Neural progenitor cell (in vitro differentiated cells): ENCODE data around the gene STPG1. TPM values are rescaled to one million over a fixed set of nuclear protein-coding genes. Genes with fewer than 3 reads are reported as not detected.
A peak's percentile ranks its signal among the peaks of the same experiment; 100 is the strongest.

ENCODE experiments used
- DNase-seq: peaks from one replicate; pipeline ENCODE4 v3.0.0-alpha.2; 2016; ENCODE audit warnings: low spot score
- H2AFZ ChIP-seq: fragments of 200-600 bp; sonication (generic); replicated peaks from 2 replicates; pipeline ENCODE4 v1.6.1; 2016; ENCODE audit warnings: antibody characterized with exemption
- H3F3A ChIP-seq: fragments of 200-600 bp; sonication (generic); 2 replicates; pipeline ENCODE4 v1.6.1; 2016; ENCODE audit warnings: antibody characterized with exemption, low read depth
- H3K27ac ChIP-seq: fragments of 200-600 bp; sonication (generic); 2 replicates; pipeline ENCODE4 v1.5.1; 2016; ENCODE audit warnings: mild to moderate bottlenecking
- H3K27me3 ChIP-seq: fragments of 200-600 bp; sonication (generic); 2 replicates; pipeline ENCODE4 v1.6.1; 2016; ENCODE audit warnings: mild to moderate bottlenecking, moderate library complexity
- H3K36me3 ChIP-seq: fragments of 200-600 bp; sonication (generic); 2 replicates; pipeline ENCODE4 v1.5.1; 2016
- H3K4me1 ChIP-seq: fragments of 200-600 bp; sonication (generic); 2 replicates; pipeline ENCODE4 v1.6.1; 2016; ENCODE audit warnings: mixed run types
- H3K4me2 ChIP-seq: fragments of 200-600 bp; sonication (generic); 2 replicates; pipeline ENCODE4 v1.6.1; 2016
- H3K4me3 ChIP-seq: fragments of 200-600 bp; sonication (generic); 2 replicates; pipeline ENCODE4 v1.5.1; 2016
- H3K79me2 ChIP-seq: fragments of 200-600 bp; sonication (generic); 2 replicates; pipeline ENCODE4 v1.6.1; 2016; ENCODE audit warnings: low read depth
- H3K9ac ChIP-seq: fragments of 200-600 bp; sonication (generic); 2 replicates; pipeline ENCODE4 v1.6.1; 2016
- H3K9me3 ChIP-seq: fragments of 200-600 bp; sonication (generic); 2 replicates; pipeline ENCODE4 v1.5.1; 2016; ENCODE audit warnings: low read depth
- H4K20me1 ChIP-seq: fragments of 200-600 bp; sonication (generic); 2 replicates; pipeline ENCODE4 v1.6.1; 2016; ENCODE audit warnings: low read depth
- H3K27ac Mint-ChIP-seq: 3 replicates; pipeline ENCODE4 v1.8.0; 2021; ENCODE audit warnings: mixed read lengths
- H3K27me3 Mint-ChIP-seq: 2 replicates; pipeline ENCODE4 v1.8.0; 2022; ENCODE audit warnings: low read depth, mild to moderate bottlenecking, inconsistent platforms, moderate library complexity, mixed read lengths; ENCODE audit not compliant: insufficient read depth
- H3K36me3 Mint-ChIP-seq: 3 replicates; pipeline ENCODE4 v1.8.0; 2021; ENCODE audit warnings: mixed read lengths
- H3K4me1 Mint-ChIP-seq: 3 replicates; pipeline ENCODE4 v1.8.0; 2021; ENCODE audit warnings: mixed read lengths
- H3K4me3 Mint-ChIP-seq: 3 replicates; pipeline ENCODE4 v1.8.0; 2021; ENCODE audit warnings: mild to moderate bottlenecking, moderate library complexity, mixed read lengths
- H3K9me3 Mint-ChIP-seq: 3 replicates; pipeline ENCODE4 v1.8.0; 2020; ENCODE audit warnings: mixed read lengths
- EZH2 ChIP-seq: fragments of 200-600 bp; sonication (generic); IDR thresholded peaks from 2 replicates; pipeline ENCODE4 v1.6.1; 2017; ENCODE audit warnings: antibody characterized with exemption, mild to moderate bottlenecking, moderate library complexity
- EZH2phosphoT487 ChIP-seq: fragments of 200-600 bp; sonication (generic); IDR thresholded peaks from 2 replicates; pipeline ENCODE4 v1.6.1; 2017; ENCODE audit warnings: antibody characterized with exemption
- total RNA-seq: library from RNA; depleted of rRNA; stranded (reverse); fragments of >200 nt; gene quantifications from 2 replicates; pipeline ENCODE4 v1.2.3, GENCODE V29; 2015; ENCODE audit warnings: low replicate concordance
- TF ChIP-seq, protein P1 (sequence below): fragments of 200-600 bp; sonication (generic); IDR thresholded peaks from 2 replicates; pipeline ENCODE4 v1.5.1; 2017; ENCODE audit warnings: antibody characterized with exemption, mild to moderate bottlenecking

Gene STPG1
- total RNA-seq, 1 donor from 2014 or later: 15.9 TPM

DNA sequence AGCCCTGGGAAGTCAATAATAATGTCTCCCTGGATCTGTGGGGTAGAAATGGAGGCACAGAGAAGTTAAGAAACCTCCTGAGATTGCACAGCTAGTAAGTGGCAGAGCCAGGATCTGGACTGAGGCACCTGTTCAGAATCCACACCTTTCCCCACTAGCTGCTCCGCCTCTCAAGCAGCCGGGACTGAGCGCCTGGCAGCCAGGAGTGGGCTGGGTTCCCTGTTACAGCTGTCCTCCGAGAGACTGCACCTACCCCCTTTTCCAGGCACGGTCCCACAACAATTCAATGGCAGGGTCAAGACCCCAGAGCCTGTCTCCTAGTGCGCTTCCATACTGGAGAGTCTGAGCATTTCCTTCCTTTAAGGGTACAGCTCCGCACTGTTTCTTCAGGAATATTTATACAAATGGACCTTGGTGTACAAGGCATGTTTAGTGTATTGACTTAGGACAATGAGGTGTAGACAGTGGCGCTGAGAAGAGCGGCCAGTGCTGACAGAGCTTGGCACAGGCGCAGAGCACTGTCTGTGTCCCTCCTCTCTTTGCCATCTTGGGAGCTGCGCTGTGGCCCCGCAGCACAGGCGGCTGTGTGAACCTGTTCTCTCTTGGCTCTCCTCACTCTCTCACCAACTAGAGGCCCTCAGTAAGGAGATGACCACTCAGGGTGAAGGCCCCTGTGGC lies 70.0 kb downstream of the STPG1 start:
- Histone ChIP-seq H3F3A (no peaks in the 10 kb centered on the region), H3K9ac (no peak overlapping the region), H3K36me3 (no peaks in the 10 kb centered on the region), H3K4me3 (no peak overlapping the region), H2AFZ (no peak overlapping the region), H4K20me1 (no peaks in the 10 kb centered on the region), H3K4me2 (no peak overlapping the region), H3K27me3 (no peaks in the 10 kb centered on the region), H3K4me1 (peaks cover 36% of the 10 kb centered on the region), H3K9me3 (no peaks in the 10 kb centered on the region), H3K79me2 (no peaks in the 10 kb centered on the region), H3K27ac (no peak overlapping the region)
- Mint-ChIP-seq H3K9me3 (no peaks in the 10 kb centered on the region), H3K27ac (no peak overlapping the region), H3K4me1 (peaks cover 47% of the 10 kb centered on the region), H3K36me3 (no peaks in the 10 kb centered on the region), H3K4me3 (no peak overlapping the region), H3K27me3 (peaks cover 15% of the 10 kb centered on the region)
- TF ChIP-seq EZH2phosphoT487: no peak
- TF ChIP-seq, protein P1, sequence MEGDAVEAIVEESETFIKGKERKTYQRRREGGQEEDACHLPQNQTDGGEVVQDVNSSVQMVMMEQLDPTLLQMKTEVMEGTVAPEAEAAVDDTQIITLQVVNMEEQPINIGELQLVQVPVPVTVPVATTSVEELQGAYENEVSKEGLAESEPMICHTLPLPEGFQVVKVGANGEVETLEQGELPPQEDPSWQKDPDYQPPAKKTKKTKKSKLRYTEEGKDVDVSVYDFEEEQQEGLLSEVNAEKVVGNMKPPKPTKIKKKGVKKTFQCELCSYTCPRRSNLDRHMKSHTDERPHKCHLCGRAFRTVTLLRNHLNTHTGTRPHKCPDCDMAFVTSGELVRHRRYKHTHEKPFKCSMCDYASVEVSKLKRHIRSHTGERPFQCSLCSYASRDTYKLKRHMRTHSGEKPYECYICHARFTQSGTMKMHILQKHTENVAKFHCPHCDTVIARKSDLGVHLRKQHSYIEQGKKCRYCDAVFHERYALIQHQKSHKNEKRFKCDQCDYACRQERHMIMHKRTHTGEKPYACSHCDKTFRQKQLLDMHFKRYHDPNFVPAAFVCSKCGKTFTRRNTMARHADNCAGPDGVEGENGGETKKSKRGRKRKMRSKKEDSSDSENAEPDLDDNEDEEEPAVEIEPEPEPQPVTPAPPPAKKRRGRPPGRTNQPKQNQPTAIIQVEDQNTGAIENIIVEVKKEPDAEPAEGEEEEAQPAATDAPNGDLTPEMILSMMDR: no peak
- no peak for TF ChIP-seq EZH2
- no peak for DNase-seq

DNA sequence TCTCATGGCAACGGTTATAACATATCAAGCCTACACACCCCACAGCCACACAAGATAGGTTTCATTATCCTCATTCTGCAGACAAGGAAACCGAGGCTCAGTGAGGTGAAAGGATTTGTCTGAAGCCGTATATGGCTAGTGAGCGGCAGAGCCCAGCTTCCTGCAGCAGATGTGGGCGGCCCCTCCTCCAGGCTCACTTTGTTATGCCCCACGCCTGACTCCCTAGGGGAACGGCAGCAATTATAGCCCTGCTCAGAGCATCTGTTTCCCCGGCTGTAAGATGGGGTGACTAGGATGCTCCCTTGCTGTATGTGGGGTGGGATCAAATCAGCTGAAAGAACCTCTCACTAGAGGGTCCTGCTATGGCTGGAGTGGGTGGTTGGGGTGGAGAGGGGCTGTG lies 72.3 kb downstream of the STPG1 start:
- Histone ChIP-seq H3K27ac (no peak overlapping the region), H3K9me3 (no peaks in the 10 kb centered on the region), H3K36me3 (no peaks in the 10 kb centered on the region), H3K4me1 (peaks cover 21% of the 10 kb centered on the region), H3K79me2 (no peaks in the 10 kb centered on the region), H4K20me1 (no peaks in the 10 kb centered on the region), H3K4me2 (no peak overlapping the region), H3F3A (no peaks in the 10 kb centered on the region), H3K27me3 (no peaks in the 10 kb centered on the region), H3K9ac (no peak overlapping the region), H2AFZ (no peak overlapping the region), H3K4me3 (no peak overlapping the region)
- peaks cover 17% of the 10 kb centered on the region for H3K27me3 Mint-ChIP-seq
- no peak overlapping the region for H3K4me3 Mint-ChIP-seq
- H3K27ac Mint-ChIP-seq: no peak overlapping the region
- peaks cover 49% of the 10 kb centered on the region for H3K4me1 Mint-ChIP-seq
- no peaks in the 10 kb centered on the region for H3K9me3 Mint-ChIP-seq
- no peaks in the 10 kb centered on the region for H3K36me3 Mint-ChIP-seq
- no peak for TF ChIP-seq EZH2
- TF ChIP-seq, protein P1: no peak
- DNase-seq: no peak

DNA sequence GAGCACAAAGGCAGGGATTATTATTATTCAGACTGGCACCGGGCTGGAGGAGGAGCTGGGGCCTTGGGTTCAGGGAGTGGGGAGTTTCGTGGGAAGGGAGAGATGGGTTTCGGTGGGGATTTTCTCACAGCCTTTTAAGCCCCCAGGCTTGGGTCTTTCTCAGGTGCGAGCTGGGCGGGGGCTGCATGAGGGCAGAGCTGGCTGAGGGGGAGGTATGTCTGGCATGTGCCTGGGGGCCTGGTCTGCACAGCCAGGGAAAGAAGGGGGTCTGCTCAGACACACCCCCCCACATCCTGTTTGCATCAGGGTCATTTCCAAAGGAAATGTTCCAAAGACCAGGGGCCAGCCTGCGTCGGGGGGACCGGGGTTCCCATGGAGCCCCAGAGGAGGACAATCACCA lies 72.8 kb downstream of the STPG1 start:
- peaks cover 51% of the 10 kb centered on the region for H3K4me1 Mint-ChIP-seq

More for the DNA sequence above, 72.8 kb downstream of the STPG1 start:
- Histone ChIP-seq H3K4me2 (peak overlapping the region; percentile 41), H3K27ac (no peak overlapping the region), H3K4me3 (no peak overlapping the region), H3K36me3 (no peaks in the 10 kb centered on the region), H3K9me3 (no peaks in the 10 kb centered on the region), H3K27me3 (no peaks in the 10 kb centered on the region), H2AFZ (peak overlapping the region; percentile 77), H3F3A (no peaks in the 10 kb centered on the region), H3K4me1 (peaks cover 21% of the 10 kb centered on the region), H4K20me1 (no peaks in the 10 kb centered on the region), H3K9ac (no peak overlapping the region), H3K79me2 (no peaks in the 10 kb centered on the region)
- Mint-ChIP-seq H3K27me3 (peaks cover 19% of the 10 kb centered on the region), H3K36me3 (no peaks in the 10 kb centered on the region), H3K4me3 (no peak overlapping the region), H3K27ac (peak overlapping the region; percentile 91), H3K9me3 (no peaks in the 10 kb centered on the region)
- no peak for DNase-seq
- TF ChIP-seq EZH2phosphoT487 (no peak), EZH2 (no peak)
- TF ChIP-seq, protein P1: no peak
